HG03196 (cell line): ENCODE data around the gene ABCG5.

Experiments
- ATAC-seq: cut with Tn5 transposase; IDR thresholded peaks from one replicate; pipeline ENCODE4 v1.9.1; 2021; ENCODE audit not compliant: unreplicated experiment

ABCG5 gene

DNA sequence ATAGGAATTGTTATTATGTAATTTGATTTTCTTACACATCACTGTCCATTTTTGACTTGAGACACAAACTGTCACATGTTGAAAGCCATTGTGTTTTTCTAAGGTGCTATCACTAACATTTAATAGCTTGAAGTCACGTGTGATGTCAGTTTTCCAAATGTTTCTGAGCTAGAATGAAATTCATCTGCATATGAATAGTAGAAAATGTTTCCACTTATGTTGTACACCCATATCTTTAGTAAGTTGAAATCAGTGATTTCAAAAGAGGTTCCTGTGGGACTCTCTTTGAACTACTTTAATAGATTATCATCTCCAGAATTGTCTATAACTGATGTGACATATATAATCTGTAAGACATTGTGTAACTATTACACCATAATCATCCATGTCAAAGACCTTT lies 27.8 kb downstream of the ABCG5 start:
- no peak for ATAC-seq

GRCh38 chr2:43810452-43810851 lies 28.2 kb downstream of the ABCG5 start:
- ATAC-seq: no peak

DNA sequence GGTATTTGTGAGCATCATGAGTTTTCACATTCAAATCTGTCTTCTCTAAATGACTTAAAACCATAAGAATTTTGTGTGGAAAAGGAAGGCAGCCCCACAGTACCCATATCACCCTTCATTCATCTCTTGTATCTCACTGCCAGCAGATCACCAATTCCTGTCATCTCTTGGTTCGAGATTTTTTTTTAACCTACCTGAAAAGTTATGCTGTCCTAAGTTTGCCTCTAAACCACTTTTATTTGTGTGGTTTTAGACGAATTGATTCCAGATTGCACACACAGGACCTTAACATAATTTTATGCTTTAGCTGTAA lies 32.0 kb downstream of the ABCG5 start:
- no peak for ATAC-seq

DNA sequence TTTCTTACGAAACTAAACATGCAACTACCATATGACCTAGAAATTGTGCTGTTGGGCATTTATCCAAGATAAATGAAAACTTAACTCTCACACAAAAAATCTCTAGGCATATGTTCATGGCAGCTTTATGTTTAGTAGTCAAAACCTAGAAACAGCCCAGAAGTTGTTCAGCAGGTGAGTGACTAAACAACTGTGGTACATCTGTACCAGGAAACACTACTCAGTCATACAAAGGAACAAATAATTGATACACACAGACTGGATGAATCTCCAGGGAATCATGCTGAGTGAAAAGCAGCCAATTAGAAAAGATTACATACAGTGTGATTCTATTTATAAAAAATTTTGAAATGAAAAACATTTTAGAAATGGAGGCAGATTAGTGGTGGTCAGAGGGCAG lies 35.5 kb downstream of the ABCG5 start:
- ATAC-seq: no peak

DNA sequence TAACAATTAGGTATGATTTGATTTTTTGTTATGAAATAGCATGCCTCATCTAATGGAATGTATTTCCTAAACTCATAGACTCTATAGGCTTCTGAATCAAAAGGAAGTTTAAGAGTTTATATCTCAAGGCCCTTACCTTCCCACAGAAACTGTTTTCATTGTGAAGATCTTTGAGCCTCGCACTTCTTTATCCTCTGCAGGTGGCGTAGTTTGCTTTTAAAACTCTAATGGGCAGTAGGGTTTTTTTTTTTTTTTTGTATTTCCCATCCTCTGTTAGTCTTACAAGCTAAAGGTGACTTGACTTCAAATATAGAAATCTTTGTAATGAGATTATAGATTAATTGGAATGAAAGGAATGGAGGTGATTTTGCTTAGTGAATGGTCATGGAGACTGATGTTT lies 36.5 kb downstream of the ABCG5 start:
- ATAC-seq: no peak

GRCh38 chr2:43800894-43801293 lies 37.7 kb downstream of the ABCG5 start:
- ATAC-seq: no peak

DNA sequence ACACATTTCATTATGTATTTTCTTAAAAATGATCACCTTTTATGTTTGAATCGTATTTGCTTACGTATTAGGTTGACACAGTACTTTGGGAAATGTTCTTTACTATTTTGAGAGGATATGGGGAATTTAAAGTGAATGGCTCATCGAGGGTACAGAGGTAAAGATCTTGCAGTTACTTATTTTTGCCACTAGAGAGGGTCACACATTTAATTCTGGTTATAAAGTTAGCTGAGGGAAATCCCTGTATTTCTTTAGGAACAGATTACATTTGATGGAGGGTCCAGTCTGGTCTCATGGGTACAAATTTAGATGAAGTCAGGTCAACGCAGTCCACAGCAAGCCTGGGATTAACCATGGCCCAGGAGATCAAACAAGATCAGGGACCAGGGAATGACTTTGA lies 40.3 kb downstream of the ABCG5 start:
- no peak for ATAC-seq

DNA sequence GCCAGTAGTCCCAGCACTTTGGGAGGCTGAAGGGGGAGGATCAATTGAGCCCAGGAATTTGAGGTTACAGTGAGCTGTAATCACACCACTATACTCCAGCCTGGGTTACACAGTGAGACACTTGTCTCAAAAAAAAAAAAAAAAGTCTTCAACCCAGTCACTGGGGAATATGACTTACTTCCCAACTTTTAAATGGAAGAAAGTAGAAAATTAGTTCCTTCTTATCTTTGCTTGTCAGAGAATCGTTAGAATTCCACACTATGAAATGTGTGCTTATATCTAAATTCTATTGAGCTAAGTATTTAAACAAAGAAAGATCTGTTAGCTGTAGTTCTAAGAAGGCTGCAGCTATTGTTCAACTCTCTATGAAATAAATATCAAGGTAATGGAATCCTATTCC lies 42.4 kb downstream of the ABCG5 start:
- ATAC-seq: no peak

DNA sequence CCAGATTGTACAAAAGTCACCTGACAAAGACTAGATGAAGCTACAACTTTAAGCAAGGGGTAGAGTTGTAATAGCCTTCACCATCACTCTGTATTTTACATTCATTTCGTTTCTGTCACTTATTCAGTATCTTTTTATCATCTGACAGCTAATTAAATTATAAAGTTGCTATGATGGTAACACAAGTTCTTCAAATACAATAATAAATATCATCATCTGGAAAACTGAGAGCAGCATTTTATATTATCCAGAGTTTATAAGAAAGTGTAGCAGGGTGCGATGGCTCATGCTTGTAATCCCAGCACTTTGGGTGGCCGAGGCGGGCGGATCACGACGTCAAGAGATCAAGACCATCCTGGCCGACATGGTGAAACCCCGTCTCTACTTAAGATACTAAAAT lies 43.7 kb downstream of the ABCG5 start:
- no peak for ATAC-seq

DNA sequence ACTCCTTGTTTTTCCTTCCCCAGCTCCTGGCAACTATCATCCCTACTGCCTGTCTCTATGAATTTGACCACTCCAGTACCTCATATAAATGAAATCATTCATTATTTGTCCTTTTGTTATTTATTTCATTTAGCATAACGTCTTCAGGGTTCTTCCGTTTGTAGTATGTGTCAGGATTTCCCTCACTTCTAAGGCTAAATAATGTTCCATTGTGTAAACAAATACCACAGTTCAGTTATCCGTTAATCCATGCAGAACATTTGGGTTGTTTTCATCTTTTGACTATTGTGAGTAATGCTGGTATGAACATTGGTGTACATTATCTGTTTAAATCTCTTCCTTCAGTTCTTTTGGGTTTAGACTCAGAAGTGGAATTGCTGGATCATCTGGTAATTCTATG lies 46.0 kb downstream of the ABCG5 start:
- ATAC-seq: peak; percentile 52

GRCh38 chr2:43791035-43791765 lies 47.4 kb downstream of the ABCG5 start:
- ATAC-seq: no peak

DNA sequence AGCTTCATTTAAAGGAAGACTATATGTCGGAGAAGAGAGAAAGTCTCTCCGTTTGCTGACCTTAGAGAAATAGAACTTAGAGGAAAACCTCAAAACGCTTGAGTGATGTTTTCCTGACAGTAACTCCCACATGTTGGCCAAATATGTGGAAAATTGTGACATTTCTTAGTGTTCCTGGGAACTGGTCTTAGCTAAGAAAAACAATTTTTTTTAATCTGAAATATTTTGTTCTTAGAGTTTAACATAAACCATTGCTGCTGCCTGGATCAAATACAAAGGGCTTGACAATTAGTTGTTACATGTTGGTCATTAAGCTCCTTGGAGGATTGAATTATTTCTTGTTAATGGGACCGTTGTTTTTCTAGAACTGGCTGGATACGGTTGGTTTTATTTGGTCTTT lies 48.5 kb downstream of the ABCG5 start:
- ATAC-seq: no peak

GRCh38 chr2:43788646-43789045 lies 50.0 kb downstream of the ABCG5 start:
- no peak for ATAC-seq

GRCh38 chr2:43787895-43788294 lies 50.7 kb downstream of the ABCG5 start:
- no peak for ATAC-seq

DNA sequence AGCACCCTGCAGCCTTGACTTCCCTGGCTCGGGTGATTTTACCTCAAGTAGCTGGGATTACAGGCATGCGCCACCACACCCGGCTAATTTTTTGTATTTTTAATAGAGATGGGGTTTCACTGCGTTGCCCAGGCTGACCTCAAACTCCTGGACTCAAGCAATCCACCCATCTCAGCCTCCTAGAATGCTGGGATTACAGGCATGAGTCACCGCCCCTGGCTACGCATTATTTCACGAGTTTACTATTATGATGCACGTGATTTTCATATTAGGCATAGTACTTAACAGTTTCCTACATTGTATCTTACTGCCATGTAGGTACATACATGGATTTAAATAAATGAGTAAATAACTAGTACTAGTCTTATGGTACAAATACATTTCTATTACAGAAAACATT lies 60.4 kb downstream of the ABCG5 start:
- no peak for ATAC-seq

DNA sequence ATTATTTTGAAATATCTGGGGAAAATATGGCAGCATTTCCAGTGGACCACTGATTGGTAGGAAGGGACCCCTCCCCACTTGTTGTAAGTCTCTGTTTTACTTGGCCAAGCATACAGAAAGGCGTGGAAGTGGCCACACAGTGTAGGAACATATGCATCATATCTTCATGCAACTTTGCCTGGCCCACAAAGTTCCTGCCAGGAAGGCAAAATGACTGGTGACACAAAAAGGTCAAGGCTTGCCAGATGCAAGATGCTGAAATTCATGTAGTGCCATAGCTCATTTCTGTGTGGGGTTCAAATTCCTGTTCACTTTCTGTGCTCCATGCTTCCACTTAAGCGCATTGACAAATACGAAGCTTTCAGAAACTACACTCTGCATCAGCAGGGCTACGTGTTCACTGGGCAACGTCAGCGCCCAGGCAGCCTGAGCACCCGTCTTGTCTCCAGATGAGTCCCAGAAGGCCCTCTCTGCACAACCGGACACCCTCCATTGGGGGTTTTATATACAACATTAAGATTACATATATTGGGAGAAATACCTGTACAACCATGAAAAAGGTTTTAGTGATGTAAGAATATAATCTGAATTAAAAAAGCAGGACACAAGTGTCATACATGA lies 61.2 kb downstream of the ABCG5 start:
- no peak for ATAC-seq

GRCh38 chr2:43776324-43776723 lies 62.3 kb downstream of the ABCG5 start:
- ATAC-seq: no peak

DNA sequence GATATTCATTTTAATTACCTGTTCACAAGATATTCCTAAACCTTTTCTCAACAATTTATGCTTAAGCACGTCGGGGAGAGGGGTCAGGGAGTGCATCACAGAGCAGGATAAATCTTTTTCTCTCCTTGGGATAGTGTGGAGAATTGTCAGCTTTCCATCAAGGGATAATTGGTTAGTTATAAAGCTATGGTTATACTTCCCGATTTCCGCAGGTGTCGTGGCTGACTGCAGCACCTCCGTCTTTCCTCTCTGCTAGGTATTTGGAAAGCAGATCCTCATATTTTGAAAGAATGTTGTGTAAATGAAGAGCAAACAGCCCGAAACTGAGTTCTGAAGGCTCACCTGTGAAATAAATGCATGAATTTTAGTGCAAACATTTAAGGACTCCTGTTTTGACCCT lies 64.0 kb downstream of the ABCG5 start:
- no peak for ATAC-seq

GRCh38 chr2:43773876-43774613 lies 64.6 kb downstream of the ABCG5 start, which contains the start of gene DYNC2LI1:
Gene DYNC2LI1, plus strand, starts transcription at chr2:43774039. Its CDS starts 100 bp downstream, at chr2:43774139.
- ATAC-seq: peak; percentile 97

DNA sequence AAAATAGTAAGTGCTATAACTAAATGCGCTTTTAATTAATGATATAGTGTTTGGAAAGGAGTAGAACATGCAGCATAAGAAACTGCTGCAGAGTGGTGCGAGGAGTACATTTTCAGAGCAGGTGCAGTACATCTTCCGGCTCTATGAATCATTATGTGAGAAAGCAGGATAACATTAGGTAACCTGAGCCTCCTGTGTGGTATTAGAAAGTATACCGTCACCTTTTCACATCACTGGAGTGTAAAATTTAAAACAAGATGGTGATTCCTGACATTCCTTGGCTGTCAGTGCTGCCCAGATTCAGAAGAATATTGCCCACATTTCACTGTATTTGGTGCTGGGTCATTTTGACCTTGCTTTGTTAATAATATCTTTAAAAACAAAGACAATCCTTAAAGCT lies 72.6 kb downstream of the ABCG5 start:
- ATAC-seq: no peak

- no peak for ATAC-seq
Measured at GRCh38 chr2:43764086-43764705, 74.4 kb downstream of the ABCG5 start.

DNA sequence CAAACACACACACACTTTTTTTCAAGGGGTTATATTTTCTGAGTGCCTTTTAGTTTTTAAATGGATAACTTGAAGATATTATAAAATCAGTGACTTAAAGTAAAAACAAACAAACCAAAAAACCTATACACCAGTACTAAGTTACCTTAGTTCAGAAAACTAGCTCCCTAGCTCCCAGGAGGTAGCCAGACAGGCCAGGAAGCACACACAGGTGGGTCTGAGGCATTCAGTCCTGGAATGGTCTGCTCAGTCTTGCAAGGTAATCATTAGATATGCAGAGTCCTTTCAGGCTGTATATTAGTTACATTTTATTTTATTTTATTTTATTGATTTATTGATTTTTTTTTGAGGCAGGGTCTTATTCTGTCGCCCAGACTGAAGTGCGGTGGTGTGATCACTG lies 75.5 kb downstream of the ABCG5 start:
- ATAC-seq: no peak
